Inferior parietal cortex (tissue), 1 donor: Measurements from ENCODE around the gene SNCG.
"Not testable (repeated sequence)": the region's sequence is repeated elsewhere in the genome, so short reads cannot be mapped to it uniquely, and the experiment has no call there.

Source experiments
- DNase-seq: peaks from one replicate; pipeline ENCODE4 v3.0.0-alpha.2; 2016; ENCODE audit errors: extremely low spot score

Gene SNCG

GRCh38 chr10:86944907-86945306, 13.5 kb upstream of the SNCG start:
- DNase-seq: no peak

- DNase-seq: no peak
Measured at GRCh38 chr10:86945361-86946212, 12.8 kb upstream of the SNCG start.

DNA sequence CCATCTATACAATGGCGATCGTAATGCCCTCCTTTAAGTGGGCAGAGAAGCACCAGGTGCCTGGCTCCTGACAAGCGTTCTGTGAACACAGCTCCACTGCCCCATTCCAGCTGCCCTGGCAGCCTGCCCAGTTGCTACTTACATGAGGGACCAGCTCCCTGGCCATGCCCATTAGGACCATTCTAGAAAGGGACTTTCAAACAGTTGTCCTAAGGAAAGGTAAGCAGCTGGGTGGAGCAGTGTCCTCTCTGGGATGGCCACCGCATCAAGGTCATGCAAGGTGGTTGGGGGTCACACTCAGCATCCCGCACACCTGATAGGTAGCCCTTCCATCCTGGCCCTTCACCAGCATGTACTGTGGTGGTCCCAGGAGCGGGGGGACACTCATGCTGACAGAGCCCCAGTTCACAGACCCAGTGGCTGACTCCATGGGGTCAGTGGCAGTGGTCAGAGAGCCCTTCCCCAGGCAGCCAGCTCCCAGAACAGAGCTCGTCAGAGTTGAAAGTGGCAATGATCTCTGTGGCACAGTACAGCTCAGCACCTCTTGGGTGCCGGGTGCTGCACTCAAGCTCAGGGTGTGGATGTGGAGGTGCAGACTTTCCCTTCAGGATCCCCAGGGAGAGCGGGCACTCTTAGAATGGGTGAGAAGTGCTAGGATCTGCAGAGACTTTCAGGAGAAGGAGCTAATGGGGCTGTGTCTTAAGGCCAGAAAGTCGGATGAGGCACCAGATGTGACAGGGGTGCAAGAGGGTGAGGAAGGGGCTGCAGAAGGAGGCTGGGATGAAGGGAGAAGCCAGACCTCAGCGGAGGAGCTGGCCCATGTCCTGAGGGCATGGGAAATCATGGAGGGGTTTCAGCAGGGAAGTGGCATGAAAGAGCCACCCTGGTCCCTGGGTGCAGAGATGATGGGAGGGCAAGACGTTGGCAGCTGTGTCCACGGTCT, 11.9 kb upstream of the SNCG start:
- DNase-seq: no peak

DNA sequence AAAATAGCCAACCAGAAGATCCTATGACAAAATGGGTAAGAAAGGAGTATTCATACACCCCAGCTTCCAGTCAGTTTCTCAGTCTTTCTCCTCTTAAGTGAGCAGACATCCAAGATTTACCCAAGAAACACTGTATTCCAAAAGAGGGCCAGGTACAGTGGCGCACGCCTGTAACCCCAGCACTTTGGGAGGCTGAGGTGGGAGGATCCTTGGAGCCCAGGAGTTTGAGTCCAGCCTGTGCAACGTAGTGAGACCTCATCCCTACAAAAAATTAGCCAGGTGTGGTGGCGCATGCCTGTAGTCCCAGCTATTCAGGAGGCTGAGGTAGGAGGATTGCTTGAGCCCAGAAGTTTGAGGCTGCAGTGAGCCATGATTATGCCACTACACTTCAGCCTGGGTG, 10.6 kb upstream of the SNCG start:
- not testable (repeated sequence) for DNase-seq

DNA sequence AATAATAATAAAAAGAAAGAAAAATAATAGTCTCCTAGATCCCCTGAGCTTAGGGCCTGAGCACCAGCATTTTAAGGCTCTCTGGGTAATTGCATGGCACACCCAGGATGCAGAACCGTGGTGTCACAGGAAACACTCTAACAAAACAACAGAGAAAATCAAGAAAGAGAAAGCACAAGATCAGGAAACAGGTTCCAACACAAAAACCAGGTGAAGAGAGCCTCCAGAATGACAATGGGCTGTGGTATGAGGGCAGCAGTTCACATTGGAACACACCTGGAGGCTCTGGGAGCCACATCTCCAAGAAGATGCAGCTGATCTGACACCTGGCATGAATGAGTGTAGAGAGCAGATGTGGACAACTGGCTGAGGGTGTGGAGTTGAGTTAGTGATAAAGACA, 8.1 kb upstream of the SNCG start:
- DNase-seq: no peak

GRCh38 chr10:86951184-86951761, 7.1 kb upstream of the SNCG start:
- no peak for DNase-seq

DNA sequence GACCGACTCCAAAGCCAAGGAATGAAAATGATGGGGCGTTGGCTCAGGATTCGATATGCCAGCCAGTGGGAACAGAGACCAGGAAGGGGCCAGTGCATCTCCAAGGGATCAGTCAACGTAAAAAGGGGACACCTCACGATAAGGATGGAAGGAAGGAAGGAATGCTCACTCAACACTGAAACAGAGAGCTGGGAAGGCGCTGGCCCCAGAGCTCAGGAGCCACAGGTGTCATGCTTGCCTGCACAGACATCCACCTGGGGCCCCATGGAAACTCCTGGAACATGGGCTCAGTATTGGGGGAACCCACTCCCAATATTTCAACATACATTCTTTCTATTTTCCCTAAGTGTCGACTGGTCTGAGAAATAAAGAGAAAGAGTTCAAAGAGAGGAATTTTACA, 6.3 kb upstream of the SNCG start:
- no peak for DNase-seq

- not testable (repeated sequence) for DNase-seq
Measured at GRCh38 chr10:86952697-86953096, 5.7 kb upstream of the SNCG start.

- DNase-seq: no peak
Measured at GRCh38 chr10:86953747-86954680, 4.4 kb upstream of the SNCG start.

DNA sequence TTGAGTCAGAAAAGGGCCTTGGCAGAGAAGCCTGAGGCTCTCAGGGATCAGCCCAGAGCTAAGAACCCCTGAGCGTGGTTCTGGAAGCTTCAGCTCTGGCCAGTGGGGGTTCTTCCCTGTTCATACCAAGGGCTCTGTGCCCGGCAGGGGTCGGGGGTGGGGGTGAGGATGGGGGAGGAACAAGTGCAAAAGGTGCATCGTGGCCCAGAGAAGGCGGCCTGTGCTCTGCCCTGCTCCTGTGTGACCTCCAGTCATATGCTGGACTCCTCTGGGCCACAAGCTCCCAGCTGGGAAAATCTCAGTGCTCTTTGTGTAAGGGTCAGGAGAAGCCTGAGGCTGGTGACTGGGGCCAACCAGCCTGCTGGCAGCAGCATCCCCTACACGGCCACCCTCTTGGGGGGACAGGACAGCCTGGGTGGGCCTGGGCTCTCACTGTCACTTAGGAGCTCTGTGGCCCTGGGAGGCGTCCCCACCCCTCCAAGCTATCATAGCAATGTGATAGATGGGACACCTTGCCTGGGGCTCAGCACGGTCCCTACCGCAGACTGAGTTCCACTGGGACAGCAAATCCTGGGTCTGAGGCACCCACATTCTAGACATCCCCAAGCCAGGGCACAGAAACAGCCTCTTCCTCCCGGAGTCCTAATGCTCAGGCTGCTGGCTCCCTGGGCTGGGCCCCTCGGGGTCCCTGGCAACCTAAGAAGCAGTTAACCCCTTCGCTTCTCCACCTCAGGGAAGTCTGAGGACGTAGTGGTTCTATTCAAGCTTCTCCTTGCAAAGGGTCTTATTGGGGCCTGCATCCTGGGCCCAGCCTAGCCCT, 3.5 kb upstream of the SNCG start:
- DNase-seq: no peak

GRCh38 chr10:86955501-86956194, 2.8 kb upstream of the SNCG start:
- no peak for DNase-seq

- no peak for DNase-seq
Measured at GRCh38 chr10:86956195-86956847, 2.1 kb upstream of the SNCG start.

DNA sequence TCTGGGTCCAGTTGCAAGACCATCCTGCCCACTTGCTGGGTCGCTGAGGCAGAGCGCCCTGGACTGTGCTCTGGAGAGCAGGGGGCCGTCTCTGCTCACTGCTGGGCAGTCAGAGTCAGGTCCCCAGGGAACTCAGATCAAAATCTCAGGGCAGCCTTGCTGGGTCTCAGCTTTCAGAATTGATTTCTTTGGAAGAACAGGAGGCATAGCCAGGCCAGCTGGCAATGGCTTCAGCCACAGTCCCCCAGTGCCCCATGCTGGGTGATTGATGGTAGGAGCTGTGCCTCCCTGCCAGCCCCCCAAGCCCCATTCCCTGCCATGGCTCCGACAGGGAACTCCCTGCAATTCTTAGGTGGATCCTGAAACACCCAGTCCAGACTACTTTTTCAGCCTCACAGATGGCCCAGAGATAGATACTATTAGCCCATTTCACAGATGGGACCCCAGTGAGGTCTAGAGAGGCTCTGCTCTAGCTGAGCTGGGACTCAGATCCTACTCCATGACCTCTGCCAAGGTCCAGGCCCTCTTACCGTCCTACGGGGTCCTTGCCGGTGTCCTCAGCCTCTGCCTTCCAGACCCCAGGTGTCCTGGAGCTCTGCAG, 1.5 kb upstream of the SNCG start:
- DNase-seq: no peak

DNA sequence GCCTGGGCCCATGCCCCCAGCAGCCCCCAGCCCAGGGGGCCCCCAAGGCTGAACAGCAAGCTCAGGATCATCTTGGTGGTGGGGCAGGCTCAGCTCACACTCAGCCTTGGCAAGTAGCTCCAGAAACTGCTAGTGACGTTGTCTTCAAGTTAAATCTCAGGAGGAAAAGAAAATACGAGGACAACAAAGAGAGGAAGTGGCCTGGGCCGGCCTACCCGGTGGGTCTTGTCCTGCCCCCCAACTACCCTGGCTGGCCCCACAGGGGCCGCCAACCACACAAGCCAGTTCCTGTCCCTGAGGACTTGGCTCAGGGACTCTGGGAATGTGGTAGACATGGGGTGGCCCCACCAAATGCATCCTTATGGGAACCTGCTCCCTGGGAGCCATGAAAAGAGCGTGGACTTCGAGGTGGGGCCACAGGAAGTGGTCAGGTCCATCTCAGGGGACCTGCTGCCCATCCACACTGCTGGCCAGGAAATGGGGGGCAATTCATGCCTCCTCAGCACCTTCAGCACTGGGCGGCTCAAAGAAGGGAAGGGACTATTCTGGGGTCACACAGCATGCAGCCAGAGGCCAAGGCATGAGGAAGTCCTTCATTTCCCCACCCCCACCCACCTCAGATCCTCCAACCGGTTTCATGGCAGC, 806 bp upstream of the SNCG start, which contains the start of gene MMRN2:
Gene MMRN2 (minus strand): TSS at position 145 of the 645 bp plus-strand sequence. CDS start 74 bp downstream, at position 71.
- DNase-seq: no peak

- DNase-seq: no peak
Measured at GRCh38 chr10:86958901-86959736, 720 bp downstream of the SNCG start.

- DNase-seq: no peak
Measured at GRCh38 chr10:86959737-86960002, 1.3 kb downstream of the SNCG start.
